ENCODE results near the gene TOP1.

The TOP1 gene

GRCh38 chr20:41028359-41029149 lies at the start of gene TOP1:
Gene TOP1, plus strand, starts transcription at chr20:41028822. Its CDS starts 246 bp downstream, at chr20:41029068.
- FAIRE-seq, result peak; percentile 90
- peak; percentile 99 for DNase-seq (ENCODE audit: low spot score)

- DNase-seq (ENCODE audit: low spot score), result no peak
- FAIRE-seq, result no peak
Observed at GRCh38 chr20:40979247-40979646, 49.4 kb upstream of the TOP1 start.

- FAIRE-seq, result no peak
- DNase-seq (ENCODE audit: low spot score), result no peak
Observed at GRCh38 chr20:40980106-40980827, 48.4 kb upstream of the TOP1 start.

- FAIRE-seq, result no peak
Observed at GRCh38 chr20:40980828-40981310, 47.8 kb upstream of the TOP1 start.

GRCh38 chr20:40982415-40983145 lies 46.0 kb upstream of the TOP1 start:
- no peak for FAIRE-seq
- DNase-seq (ENCODE audit: low spot score), result no peak

More at GRCh38 chr20:40980828-40981310, 47.8 kb upstream of the TOP1 start:
- no peak for DNase-seq (ENCODE audit: low spot score)

- no peak for FAIRE-seq
- DNase-seq (ENCODE audit: low spot score), result no peak
Observed at GRCh38 chr20:40983898-40984297, 44.7 kb upstream of the TOP1 start.

- DNase-seq (ENCODE audit: low spot score), result no peak
- no peak for FAIRE-seq
Observed at GRCh38 chr20:40984496-40984895, 44.1 kb upstream of the TOP1 start.

GRCh38 chr20:40986774-40987173 lies 41.8 kb upstream of the TOP1 start:
- no peak for FAIRE-seq
- DNase-seq (ENCODE audit: low spot score), result peak; percentile 29

GRCh38 chr20:40990542-40991120 lies 38.0 kb upstream of the TOP1 start:
- FAIRE-seq (no peak), DNase-seq (ENCODE audit: low spot score) (peak; percentile 78)

- no peak for DNase-seq (ENCODE audit: low spot score)
- no peak for FAIRE-seq
Observed at GRCh38 chr20:40991181-40991889, 37.3 kb upstream of the TOP1 start.

- DNase-seq (ENCODE audit: low spot score) (no peak), FAIRE-seq (no peak)
Observed at GRCh38 chr20:40992349-40993113, 36.1 kb upstream of the TOP1 start.

- FAIRE-seq (no peak), DNase-seq (ENCODE audit: low spot score) (no peak)
Observed at GRCh38 chr20:40993794-40994540, 34.7 kb upstream of the TOP1 start.

GRCh38 chr20:40996326-40996725 lies 32.3 kb upstream of the TOP1 start:
- FAIRE-seq, result no peak

GRCh38 chr20:40997116-40997515 lies 31.5 kb upstream of the TOP1 start:
- DNase-seq (ENCODE audit: low spot score), result no peak
- FAIRE-seq, result no peak

More at GRCh38 chr20:40996326-40996725, 32.3 kb upstream of the TOP1 start:
- DNase-seq (ENCODE audit: low spot score), result no peak

- DNase-seq (ENCODE audit: low spot score) (no peak), FAIRE-seq (no peak)
Observed at GRCh38 chr20:40999841-41000240, 28.8 kb upstream of the TOP1 start.

GRCh38 chr20:41000628-41001027 lies 28.0 kb upstream of the TOP1 start:
- DNase-seq (ENCODE audit: low spot score), result no peak
- no peak for FAIRE-seq

- FAIRE-seq (no peak), DNase-seq (ENCODE audit: low spot score) (no peak)
Observed at GRCh38 chr20:41001497-41001896, 27.1 kb upstream of the TOP1 start.

GRCh38 chr20:41002842-41003142 lies 25.8 kb upstream of the TOP1 start:
- FAIRE-seq (no peak), DNase-seq (ENCODE audit: low spot score) (no peak)

- peak; percentile 70 for FAIRE-seq
Observed at GRCh38 chr20:41003143-41003935, 25.3 kb upstream of the TOP1 start.

More at GRCh38 chr20:41003143-41003935, 25.3 kb upstream of the TOP1 start:
- DNase-seq (ENCODE audit: low spot score), result peak; percentile 96

All from RCC 7860 (cell line).